Mesothelial cell of epicardium (in vitro differentiated cells): ENCODE results near the gene MATCAP1. TPM values are rescaled to one million over a fixed set of nuclear protein-coding genes. Genes with fewer than 3 reads are reported as not detected.
A peak's percentile ranks its signal among the peaks of the same experiment; 100 is the strongest.

Experiments used
- DNase-seq, 2 experiments: peaks; one replicate each; pipeline ENCODE4 v3.0.0; 2021; ENCODE audit warnings: low spot score in 2 of 2; ENCODE audit not compliant: unreplicated experiment in 2 of 2
- H3K27ac Mint-ChIP-seq: 2 replicates; pipeline ENCODE4 v1.8.0; 2021; ENCODE audit warnings: mixed read lengths
- H3K27me3 Mint-ChIP-seq: 2 replicates; pipeline ENCODE4 v1.8.0; 2021; ENCODE audit warnings: low read depth, mixed read lengths
- H3K36me3 Mint-ChIP-seq: 2 replicates; pipeline ENCODE4 v1.8.0; 2021; ENCODE audit warnings: mixed read lengths
- H3K4me1 Mint-ChIP-seq: 2 replicates; pipeline ENCODE4 v1.8.0; 2021; ENCODE audit warnings: mixed read lengths
- H3K4me3 Mint-ChIP-seq: 2 replicates; pipeline ENCODE4 v1.8.0; 2021; ENCODE audit warnings: mild to moderate bottlenecking, moderate library complexity, mixed read lengths
- H3K9me3 Mint-ChIP-seq: 2 replicates; pipeline ENCODE4 v1.8.0; 2021; ENCODE audit warnings: mixed read lengths
- CTCF ChIP-seq: fragments of 200-600 bp; sonication (generic); IDR thresholded peaks from one replicate; pipeline ENCODE4 v1.5.0; 2021; ENCODE audit warnings: antibody characterized with exemption; ENCODE audit not compliant: unreplicated experiment
- total RNA-seq: library from RNA; stranded (reverse); gene quantifications from 3 replicates; pipeline ENCODE4 v1.2.1, GENCODE V29; 2021

MATCAP1 gene
- total RNA-seq, 1 donor from 2014 or later: 131 TPM

DNA sequence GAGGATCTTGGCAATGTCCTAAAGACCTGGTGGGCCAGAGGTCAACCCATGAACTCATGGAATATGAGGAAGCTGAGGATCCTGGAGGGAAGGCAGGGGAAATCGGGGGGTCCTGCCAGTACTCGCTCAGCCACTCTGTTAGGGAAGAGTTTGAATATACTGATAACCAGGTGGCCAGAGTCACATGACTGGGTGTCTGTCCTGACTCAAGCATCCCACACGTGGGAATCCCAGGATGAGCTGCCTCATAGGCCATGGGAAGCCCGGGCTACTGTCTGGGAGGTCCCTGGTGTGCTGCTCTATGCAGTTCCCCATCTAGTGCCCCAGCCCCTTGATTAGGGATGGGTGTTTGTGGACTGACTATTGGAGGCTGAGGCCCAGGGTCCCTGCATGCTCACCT is 4.6 kb upstream of the MATCAP1 start:
- peaks cover 28% of the 10 kb centered on the region for H3K4me1 Mint-ChIP-seq
- H3K9me3 Mint-ChIP-seq: no peaks in the 10 kb centered on the region
- TF ChIP-seq CTCF: no peak
- no peaks in the 10 kb centered on the region for H3K36me3 Mint-ChIP-seq
- no peak overlapping the region for H3K27ac Mint-ChIP-seq
- H3K27me3 Mint-ChIP-seq: peaks cover 13% of the 10 kb centered on the region
- H3K4me3 Mint-ChIP-seq: no peak overlapping the region
- DNase-seq: no peak

GRCh38 chr16:67187175-67187890 is 3.6 kb upstream of the MATCAP1 start:
- no peak overlapping the region for H3K27ac Mint-ChIP-seq

DNA sequence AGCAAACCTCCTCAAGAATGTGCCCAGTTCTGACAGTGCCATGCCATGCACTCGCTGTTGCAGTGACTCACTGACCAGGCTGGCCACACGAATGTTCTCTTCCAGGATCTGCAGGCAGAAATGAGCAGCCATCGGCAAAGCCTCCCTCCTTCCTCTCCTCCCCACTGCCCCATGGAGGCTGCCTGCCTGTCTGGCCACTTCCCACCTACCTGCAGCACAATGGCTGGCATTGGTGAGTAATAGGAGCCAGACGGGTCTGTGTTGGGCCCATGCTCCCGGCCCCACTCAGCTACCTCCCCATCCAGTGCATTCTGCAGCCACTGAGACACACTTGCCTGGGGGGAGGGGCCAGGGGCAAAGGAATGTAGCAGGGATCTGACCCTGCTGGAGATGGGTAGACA is 2.8 kb upstream of the MATCAP1 start:
- Mint-ChIP-seq H3K36me3 (no peaks in the 10 kb centered on the region), H3K27ac (no peak overlapping the region), H3K9me3 (no peaks in the 10 kb centered on the region), H3K27me3 (peaks cover 13% of the 10 kb centered on the region), H3K4me3 (no peak overlapping the region), H3K4me1 (peaks cover 17% of the 10 kb centered on the region)
- no peak for TF ChIP-seq CTCF
- DNase-seq: no peak

More at GRCh38 chr16:67187175-67187890, 3.6 kb upstream of the MATCAP1 start:
- H3K36me3 Mint-ChIP-seq: no peaks in the 10 kb centered on the region
- H3K27me3 Mint-ChIP-seq: peaks cover 13% of the 10 kb centered on the region
- no peak for TF ChIP-seq CTCF
- H3K4me1 Mint-ChIP-seq: peaks cover 20% of the 10 kb centered on the region
- H3K4me3 Mint-ChIP-seq: no peak overlapping the region
- no peaks in the 10 kb centered on the region for H3K9me3 Mint-ChIP-seq
- no peak for DNase-seq

- H3K27me3 Mint-ChIP-seq: peaks cover 13% of the 10 kb centered on the region
- no peak for TF ChIP-seq CTCF
- H3K9me3 Mint-ChIP-seq: no peaks in the 10 kb centered on the region
- H3K4me3 Mint-ChIP-seq: peak overlapping the region; percentile 81
- H3K27ac Mint-ChIP-seq: no peak overlapping the region
- H3K36me3 Mint-ChIP-seq: no peaks in the 10 kb centered on the region
- H3K4me1 Mint-ChIP-seq: peaks cover 17% of the 10 kb centered on the region
- no peak for DNase-seq
These were observed 1.9 kb upstream of the MATCAP1 start for GRCh38 chr16:67185651-67186134.

DNA sequence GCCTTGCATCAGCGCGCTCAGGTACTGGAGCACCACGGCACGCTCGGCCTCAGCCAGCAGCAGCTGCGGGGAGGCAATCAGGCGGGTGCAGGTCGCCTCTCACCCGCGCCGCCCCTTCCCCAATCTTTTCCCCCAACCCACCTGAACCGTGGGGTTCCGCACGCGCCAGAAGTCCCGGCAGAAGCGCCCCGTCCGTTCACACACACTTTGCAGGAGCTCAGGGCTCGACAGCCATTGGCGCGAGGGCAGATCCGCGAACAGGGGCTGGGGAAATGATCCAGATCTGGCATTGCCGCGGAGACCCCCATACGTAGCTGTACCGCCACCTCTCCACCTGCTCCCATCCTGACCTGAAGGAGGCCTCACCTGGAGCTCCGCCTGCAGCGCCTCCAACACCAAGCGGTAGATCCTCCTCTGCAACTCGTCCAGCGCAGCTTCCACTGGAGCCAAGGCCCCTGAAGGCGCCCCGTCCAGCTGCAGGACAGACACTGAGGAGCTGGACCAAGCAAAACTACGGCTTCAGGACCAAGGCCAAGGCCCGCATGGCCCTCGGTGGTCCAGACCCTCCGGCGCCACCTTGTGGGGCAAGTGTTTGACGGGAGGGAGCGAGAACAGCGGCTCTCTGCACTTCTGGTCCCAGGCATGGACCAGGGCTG is 1.4 kb upstream of the MATCAP1 start:
- DNase-seq: peak; percentile 84 to 93
- H3K36me3 Mint-ChIP-seq: no peaks in the 10 kb centered on the region
- peak overlapping the region; percentile 81 for H3K4me3 Mint-ChIP-seq
- peak overlapping the region; percentile 91 for H3K27ac Mint-ChIP-seq
- H3K9me3 Mint-ChIP-seq: no peaks in the 10 kb centered on the region
- peaks cover 17% of the 10 kb centered on the region for H3K4me1 Mint-ChIP-seq
- H3K27me3 Mint-ChIP-seq: peaks cover 13% of the 10 kb centered on the region
- TF ChIP-seq CTCF: peak; percentile 52
